ENCODE data around the gene GLI3.

The GLI3 gene

GRCh38 chr7:42237811-42238541 is 967 bp upstream of the GLI3 start:
- no peaks in the 10 kb centered on the region for H3K27me3 ChIP-seq (ENCODE audit: insufficient read depth, poor library complexity, severe bottlenecking)
- peak overlapping the region; percentile 72 for H3K27ac ChIP-seq (ENCODE audit: poor library complexity, severe bottlenecking)
- DNase-seq (ENCODE audit: low spot score) (no peak), ATAC-seq (ENCODE audit: low read depth) (no peak)
- peaks cover 37% of the 10 kb centered on the region for H3K4me1 ChIP-seq (ENCODE audit: insufficient read depth, poor library complexity, severe bottlenecking)
- TF ChIP-seq, protein P1, sequence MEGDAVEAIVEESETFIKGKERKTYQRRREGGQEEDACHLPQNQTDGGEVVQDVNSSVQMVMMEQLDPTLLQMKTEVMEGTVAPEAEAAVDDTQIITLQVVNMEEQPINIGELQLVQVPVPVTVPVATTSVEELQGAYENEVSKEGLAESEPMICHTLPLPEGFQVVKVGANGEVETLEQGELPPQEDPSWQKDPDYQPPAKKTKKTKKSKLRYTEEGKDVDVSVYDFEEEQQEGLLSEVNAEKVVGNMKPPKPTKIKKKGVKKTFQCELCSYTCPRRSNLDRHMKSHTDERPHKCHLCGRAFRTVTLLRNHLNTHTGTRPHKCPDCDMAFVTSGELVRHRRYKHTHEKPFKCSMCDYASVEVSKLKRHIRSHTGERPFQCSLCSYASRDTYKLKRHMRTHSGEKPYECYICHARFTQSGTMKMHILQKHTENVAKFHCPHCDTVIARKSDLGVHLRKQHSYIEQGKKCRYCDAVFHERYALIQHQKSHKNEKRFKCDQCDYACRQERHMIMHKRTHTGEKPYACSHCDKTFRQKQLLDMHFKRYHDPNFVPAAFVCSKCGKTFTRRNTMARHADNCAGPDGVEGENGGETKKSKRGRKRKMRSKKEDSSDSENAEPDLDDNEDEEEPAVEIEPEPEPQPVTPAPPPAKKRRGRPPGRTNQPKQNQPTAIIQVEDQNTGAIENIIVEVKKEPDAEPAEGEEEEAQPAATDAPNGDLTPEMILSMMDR (IDR thresholded peaks at IDR 0.05; ENCODE audit: poor library complexity, severe bottlenecking), result no peak
- H3K4me3 ChIP-seq (ENCODE audit: severe bottlenecking), result peak overlapping the region; percentile 85
- no peaks in the 10 kb centered on the region for H3K9me3 ChIP-seq (ENCODE audit: severe bottlenecking)
- H3K36me3 ChIP-seq (ENCODE audit: low read depth), result 0 out of 2 replicates have a peak, but pooled peaks cover 4% of the 10 kb centered on the region

DNA sequence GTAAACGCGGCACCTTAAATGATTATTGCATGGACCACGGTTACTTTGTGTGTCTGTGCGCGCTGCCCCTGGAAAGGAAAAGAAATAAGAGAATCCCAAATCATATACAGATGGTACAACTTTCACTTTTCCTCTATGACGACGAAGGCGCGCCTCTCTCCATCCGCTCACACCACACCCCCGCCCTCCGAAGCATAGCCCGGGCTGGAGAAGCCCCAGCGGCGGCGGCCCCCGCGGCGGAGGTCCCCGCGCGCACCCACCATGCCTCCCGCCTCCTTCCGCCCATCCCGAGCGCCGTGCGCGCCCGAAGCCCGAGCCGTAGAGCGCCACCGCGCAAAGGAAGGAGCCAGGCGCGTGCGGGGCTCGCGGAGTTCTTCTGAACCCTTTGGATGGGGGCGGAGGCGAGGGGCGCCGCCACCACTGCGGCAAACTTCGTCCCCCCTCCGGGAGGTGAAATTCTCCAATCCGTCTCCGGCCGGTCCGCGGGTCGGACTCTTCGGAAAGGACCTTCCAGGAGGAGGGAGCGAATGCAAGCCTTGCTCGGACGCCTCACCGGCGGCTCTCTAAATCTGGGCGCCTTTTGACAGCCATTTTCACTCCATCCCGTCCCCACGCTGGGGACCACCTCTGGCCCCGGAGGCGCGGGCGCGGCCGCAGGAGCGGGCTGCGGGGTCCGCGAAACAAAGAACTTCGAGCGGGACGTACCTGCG is 588 bp downstream of the GLI3 start:
- ATAC-seq (ENCODE audit: low read depth) (peak; percentile 35), DNase-seq (ENCODE audit: low spot score) (no peak)
- TF ChIP-seq, protein P1 (IDR thresholded peaks at IDR 0.05; ENCODE audit: poor library complexity, severe bottlenecking), result no peak
- peak overlapping the region; percentile 85 for H3K4me3 ChIP-seq (ENCODE audit: severe bottlenecking)
- peaks cover 51% of the 10 kb centered on the region for H3K4me1 ChIP-seq (ENCODE audit: insufficient read depth, poor library complexity, severe bottlenecking)
- H3K36me3 ChIP-seq (ENCODE audit: low read depth), result 0 out of 2 replicates have a peak, but pooled peaks cover 4% of the 10 kb centered on the region
- H3K9me3 ChIP-seq (ENCODE audit: severe bottlenecking), result no peaks in the 10 kb centered on the region
- H3K27ac ChIP-seq (ENCODE audit: poor library complexity, severe bottlenecking), result peak overlapping the region; percentile 72
- no peaks in the 10 kb centered on the region for H3K27me3 ChIP-seq (ENCODE audit: insufficient read depth, poor library complexity, severe bottlenecking)

GRCh38 chr7:42235741-42236161 is 1.3 kb downstream of the GLI3 start:
- peak overlapping the region; percentile 85 for H3K4me3 ChIP-seq (ENCODE audit: severe bottlenecking)
- DNase-seq (ENCODE audit: low spot score), result no peak
- H3K27ac ChIP-seq (ENCODE audit: poor library complexity, severe bottlenecking), result peak overlapping the region; percentile 72

DNA sequence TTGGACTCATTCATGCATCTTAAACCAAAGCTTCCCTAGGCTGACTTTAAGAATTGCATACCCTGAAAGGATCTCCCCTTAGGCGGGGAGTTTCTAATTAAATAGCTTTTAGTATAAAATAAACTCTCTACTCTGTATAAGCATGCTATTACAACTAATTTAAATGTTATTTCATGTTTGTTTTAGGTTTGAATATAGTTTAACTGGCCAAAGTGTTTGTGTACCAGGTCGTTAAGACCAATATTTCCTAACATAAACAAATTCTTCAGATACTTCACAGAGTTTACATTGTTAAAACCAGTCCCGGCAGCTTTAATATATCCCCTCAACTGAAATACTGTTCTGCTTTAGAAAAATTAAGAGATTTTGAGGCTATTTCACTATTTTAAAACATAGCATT is 2.3 kb downstream of the GLI3 start:
- no peak for DNase-seq (ENCODE audit: low spot score)
- Histone ChIP-seq H3K4me1 (ENCODE audit: insufficient read depth, poor library complexity, severe bottlenecking) (peaks cover 57% of the 10 kb centered on the region), H3K27ac (ENCODE audit: poor library complexity, severe bottlenecking) (peak overlapping the region; percentile 72), H3K4me3 (ENCODE audit: severe bottlenecking) (no peak overlapping the region), H3K9me3 (ENCODE audit: severe bottlenecking) (no peaks in the 10 kb centered on the region), H3K27me3 (ENCODE audit: insufficient read depth, poor library complexity, severe bottlenecking) (no peaks in the 10 kb centered on the region), H3K36me3 (ENCODE audit: low read depth) (0 out of 2 replicates have a peak, but pooled peaks cover 12% of the 10 kb centered on the region)
- TF ChIP-seq, protein P1 (IDR thresholded peaks at IDR 0.05; ENCODE audit: poor library complexity, severe bottlenecking), result no peak
- ATAC-seq (ENCODE audit: low read depth), result no peak

More at GRCh38 chr7:42235741-42236161, 1.3 kb downstream of the GLI3 start:
- no peak for ATAC-seq (ENCODE audit: low read depth)
- H3K9me3 ChIP-seq (ENCODE audit: severe bottlenecking), result no peaks in the 10 kb centered on the region
- H3K27me3 ChIP-seq (ENCODE audit: insufficient read depth, poor library complexity, severe bottlenecking), result no peaks in the 10 kb centered on the region
- H3K4me1 ChIP-seq (ENCODE audit: insufficient read depth, poor library complexity, severe bottlenecking), result peaks cover 57% of the 10 kb centered on the region
- TF ChIP-seq, protein P1 (IDR thresholded peaks at IDR 0.05; ENCODE audit: poor library complexity, severe bottlenecking), result no peak
- H3K36me3 ChIP-seq (ENCODE audit: low read depth), result 0 out of 2 replicates have a peak, but pooled peaks cover 9% of the 10 kb centered on the region

Data from RWPE2 (cell line).